HepG2 (cell line): Measurements from ENCODE around the gene CD28. TPM values are rescaled to one million over a fixed set of nuclear protein-coding genes. Genes with fewer than 3 reads are reported as not detected.

ENCODE experiments used
- EP300 ChIP-seq, 3 experiments: sonication (generic) in 1 of 3; formaldehyde crosslinking in 1 of 3; IDR thresholded peaks; 2 replicates each; pipeline versions ENCODE4 v1.5.1 to v1.6.1; 2011 to 2020; ENCODE audit warnings: low read depth in 2 of 3, low read length in 2 of 3, borderline replicate concordance in 1 of 3, improper control_type of control experiment in 1 of 3, mild to moderate bottlenecking in 1 of 3, missing genetic modification reagents in 1 of 3, moderate library complexity in 1 of 3
- HNF4A ChIP-seq: sonication (generic); formaldehyde crosslinking; IDR thresholded peaks from 2 replicates; pipeline ENCODE4 v1.4.0; 2020; ENCODE audit warnings: missing genetic modification reagents
- HNF4G ChIP-seq, 2 experiments: sonication (generic) in 1 of 2; formaldehyde crosslinking in 1 of 2; IDR thresholded peaks; 2 replicates each; pipeline versions ENCODE4 v1.4.0 to v1.6.1; 2011 to 2020; ENCODE audit warnings: borderline replicate concordance in 2 of 2, low read depth in 2 of 2, mild to moderate bottlenecking in 2 of 2, low read length in 1 of 2, missing genetic modification reagents in 1 of 2, moderate library complexity in 1 of 2
- NR2F6 ChIP-seq, 2 experiments: IDR thresholded peaks; 2 replicates each; pipeline ENCODE4 v1.6.1; 2016; ENCODE audit warnings: antibody characterized with exemption in 1 of 2, mild to moderate bottlenecking in 1 of 2
- RARA ChIP-seq: IDR thresholded peaks from 2 replicates; pipeline ENCODE4 v1.6.1; 2016; ENCODE audit warnings: missing genetic modification reagents, missing compliant biosample characterization
- SIX1 ChIP-seq: sonication (generic); formaldehyde crosslinking; IDR thresholded peaks from 2 replicates; pipeline ENCODE4 v1.4.0; 2020; ENCODE audit warnings: missing genetic modification reagents, borderline replicate concordance
- SOX13 ChIP-seq, 3 experiments: fragments of 450-650 bp in 1 of 3; sonication (generic) in 1 of 3; formaldehyde crosslinking in 1 of 3; IDR thresholded peaks in 2 of 3; conservative IDR thresholded peaks in 1 of 3; 2 replicates each; pipeline versions ENCODE4 v1.5.0 to v1.6.1; 2016 to 2020; ENCODE audit warnings: antibody characterized with exemption in 1 of 3, mild to moderate bottlenecking in 1 of 3, missing compliant biosample characterization in 1 of 3, missing genetic modification reagents in 1 of 3, moderate library complexity in 1 of 3
- ZNF543 ChIP-seq: sonication (generic); formaldehyde crosslinking; IDR thresholded peaks from 2 replicates; pipeline ENCODE4 v1.4.0; 2020; ENCODE audit warnings: mild to moderate bottlenecking, missing genetic modification reagents
- ZNF552 ChIP-seq: sonication (generic); formaldehyde crosslinking; IDR thresholded peaks from 2 replicates; pipeline ENCODE4 v1.9.0; 2022; ENCODE audit warnings: missing genetic modification reagents, mild to moderate bottlenecking, borderline replicate concordance
- ZNF672 ChIP-seq: sonication (generic); formaldehyde crosslinking; IDR thresholded peaks from 2 replicates; pipeline ENCODE4 v1.8.1; 2022; ENCODE audit warnings: missing genetic modification reagents
- polyA plus RNA-seq, 8 experiments: library from polyadenylated mRNA; depleted of rRNA in 3 of 8; stranded (reverse) in 7 of 8; unstranded in 1 of 8; fragments of >200 nt; fragmentation: Illumina TruSeq in 4 of 8; extraction: Trizol in 4 of 8; gene quantifications; 2 replicates each; pipeline versions ENCODE4 v1.2.1 to v1.2.3, GENCODE V29; 2011 to 2016; ENCODE audit warnings: low read depth in 4 of 8, missing spikeins in 1 of 8, mixed read lengths in 1 of 8; ENCODE audit not compliant: insufficient read depth in 1 of 8
- total RNA-seq, 5 experiments: library from RNA; depleted of rRNA; stranded (reverse); fragments of >200 nt; fragmentation: Illumina TruSeq; extraction: Trizol; gene quantifications; 2 replicates each; pipeline ENCODE4 v1.2.3, GENCODE V29; 2016; ENCODE audit warnings: low read depth in 1 of 5
- TF ChIP-seq, protein P1 (sequence below): sonication (generic); formaldehyde crosslinking; IDR thresholded peaks from 2 replicates; pipeline ENCODE4 v1.5.0; 2020; ENCODE audit warnings: mild to moderate bottlenecking, missing genetic modification reagents, borderline replicate concordance
- TF ChIP-seq, protein P2 (sequence below): sonication (generic); IDR thresholded peaks from 2 replicates; pipeline ENCODE4 v1.6.1; 2016; ENCODE audit warnings: low read depth, borderline replicate concordance
- TF ChIP-seq, protein P3 (sequence below): sonication (generic); formaldehyde crosslinking; IDR thresholded peaks from 2 replicates; pipeline ENCODE4 v1.8.0; 2022; ENCODE audit warnings: missing genetic modification reagents, mild to moderate bottlenecking, borderline replicate concordance

CD28 gene
- total and polyA plus RNA-seq, 2 of the 13 experiments (the other 11 are each of a cell fraction or from before 2014, with no cell fraction given) = not detected

DNA sequence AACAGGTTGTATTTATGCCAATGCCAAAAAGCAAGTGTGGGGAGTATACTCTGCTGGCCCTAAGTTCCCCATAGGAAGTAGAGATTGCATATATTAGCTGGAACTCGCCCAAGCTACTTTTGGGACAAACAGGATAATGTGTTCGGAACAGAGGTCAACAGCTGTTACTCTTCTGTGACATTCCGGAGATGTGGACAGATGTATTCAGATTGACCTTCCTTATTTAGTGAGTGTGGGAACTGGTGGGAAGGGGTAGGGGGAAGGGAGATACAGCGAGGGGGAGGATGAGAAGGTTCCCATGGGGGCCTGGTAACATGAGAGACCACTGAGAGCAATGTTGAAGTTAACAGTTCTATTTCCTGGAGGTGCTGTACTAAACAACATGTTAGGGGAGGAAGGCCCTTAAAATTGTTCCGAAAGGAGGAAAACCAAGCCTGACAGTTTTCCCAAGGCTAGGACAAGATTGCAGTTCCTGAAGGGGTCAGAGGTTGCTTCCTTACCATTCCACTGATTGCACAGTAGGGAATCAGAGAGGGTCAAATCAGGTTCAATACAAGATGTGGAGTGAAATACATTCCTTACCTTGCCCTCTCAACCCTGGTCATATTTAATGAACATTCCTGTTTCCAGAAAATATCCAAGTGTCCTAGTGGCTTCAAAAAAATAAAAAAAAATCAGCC lies 14.3 kb upstream of the CD28 start (continued):
- TF ChIP-seq, protein P1, sequence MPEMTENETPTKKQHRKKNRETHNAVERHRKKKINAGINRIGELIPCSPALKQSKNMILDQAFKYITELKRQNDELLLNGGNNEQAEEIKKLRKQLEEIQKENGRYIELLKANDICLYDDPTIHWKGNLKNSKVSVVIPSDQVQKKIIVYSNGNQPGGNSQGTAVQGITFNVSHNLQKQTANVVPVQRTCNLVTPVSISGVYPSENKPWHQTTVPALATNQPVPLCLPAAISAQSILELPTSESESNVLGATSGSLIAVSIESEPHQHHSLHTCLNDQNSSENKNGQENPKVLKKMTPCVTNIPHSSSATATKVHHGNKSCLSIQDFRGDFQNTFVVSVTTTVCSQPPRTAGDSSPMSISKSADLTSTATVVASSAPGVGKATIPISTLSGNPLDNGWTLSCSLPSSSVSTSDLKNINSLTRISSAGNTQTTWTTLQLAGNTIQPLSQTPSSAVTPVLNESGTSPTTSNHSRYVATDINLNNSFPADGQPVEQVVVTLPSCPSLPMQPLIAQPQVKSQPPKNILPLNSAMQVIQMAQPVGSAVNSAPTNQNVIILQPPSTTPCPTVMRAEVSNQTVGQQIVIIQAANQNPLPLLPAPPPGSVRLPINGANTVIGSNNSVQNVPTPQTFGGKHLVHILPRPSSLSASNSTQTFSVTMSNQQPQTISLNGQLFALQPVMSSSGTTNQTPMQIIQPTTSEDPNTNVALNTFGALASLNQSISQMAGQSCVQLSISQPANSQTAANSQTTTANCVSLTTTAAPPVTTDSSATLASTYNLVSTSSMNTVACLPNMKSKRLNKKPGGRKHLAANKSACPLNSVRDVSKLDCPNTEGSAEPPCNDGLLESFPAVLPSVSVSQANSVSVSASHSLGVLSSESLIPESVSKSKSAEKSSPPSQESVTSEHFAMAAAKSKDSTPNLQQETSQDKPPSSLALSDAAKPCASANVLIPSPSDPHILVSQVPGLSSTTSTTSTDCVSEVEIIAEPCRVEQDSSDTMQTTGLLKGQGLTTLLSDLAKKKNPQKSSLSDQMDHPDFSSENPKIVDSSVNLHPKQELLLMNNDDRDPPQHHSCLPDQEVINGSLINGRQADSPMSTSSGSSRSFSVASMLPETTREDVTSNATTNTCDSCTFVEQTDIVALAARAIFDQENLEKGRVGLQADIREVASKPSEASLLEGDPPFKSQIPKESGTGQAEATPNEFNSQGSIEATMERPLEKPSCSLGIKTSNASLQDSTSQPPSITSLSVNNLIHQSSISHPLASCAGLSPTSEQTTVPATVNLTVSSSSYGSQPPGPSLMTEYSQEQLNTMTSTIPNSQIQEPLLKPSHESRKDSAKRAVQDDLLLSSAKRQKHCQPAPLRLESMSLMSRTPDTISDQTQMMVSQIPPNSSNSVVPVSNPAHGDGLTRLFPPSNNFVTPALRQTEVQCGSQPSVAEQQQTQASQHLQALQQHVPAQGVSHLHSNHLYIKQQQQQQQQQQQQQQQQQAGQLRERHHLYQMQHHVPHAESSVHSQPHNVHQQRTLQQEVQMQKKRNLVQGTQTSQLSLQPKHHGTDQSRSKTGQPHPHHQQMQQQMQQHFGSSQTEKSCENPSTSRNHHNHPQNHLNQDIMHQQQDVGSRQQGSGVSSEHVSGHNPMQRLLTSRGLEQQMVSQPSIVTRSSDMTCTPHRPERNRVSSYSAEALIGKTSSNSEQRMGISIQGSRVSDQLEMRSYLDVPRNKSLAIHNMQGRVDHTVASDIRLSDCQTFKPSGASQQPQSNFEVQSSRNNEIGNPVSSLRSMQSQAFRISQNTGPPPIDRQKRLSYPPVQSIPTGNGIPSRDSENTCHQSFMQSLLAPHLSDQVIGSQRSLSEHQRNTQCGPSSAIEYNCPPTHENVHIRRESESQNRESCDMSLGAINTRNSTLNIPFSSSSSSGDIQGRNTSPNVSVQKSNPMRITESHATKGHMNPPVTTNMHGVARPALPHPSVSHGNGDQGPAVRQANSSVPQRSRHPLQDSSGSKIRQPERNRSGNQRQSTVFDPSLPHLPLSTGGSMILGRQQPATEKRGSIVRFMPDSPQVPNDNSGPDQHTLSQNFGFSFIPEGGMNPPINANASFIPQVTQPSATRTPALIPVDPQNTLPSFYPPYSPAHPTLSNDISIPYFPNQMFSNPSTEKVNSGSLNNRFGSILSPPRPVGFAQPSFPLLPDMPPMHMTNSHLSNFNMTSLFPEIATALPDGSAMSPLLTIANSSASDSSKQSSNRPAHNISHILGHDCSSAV (CRISPR knock-in tag) = no peak
- no peak for TF ChIP-seq ZNF672
- peak; percentile 49 for TF ChIP-seq NR2F6 (IDR thresholded peaks at IDR 0.05)
- TF ChIP-seq NR2F6 (CRISPR knock-in tag; IDR thresholded peaks at IDR 0.05) = peak; percentile 70
- TF ChIP-seq SOX13 (IDR thresholded peaks at IDR 0.05) = no peak
- 0 out of 4 replicates have a peak, but pooled peaks of 1 of the 2 experiments have one; percentile 13 for TF ChIP-seq SOX13 (CRISPR knock-in tag; conservative IDR thresholded peaks at IDR 0.05 in 1 of 2, IDR thresholded peaks at IDR 0.05 in 1 of 2)
- peak; percentile 49; the same call in 1 of the 2 replicates for TF ChIP-seq HNF4G (IDR thresholded peaks at IDR 0.05; ENCODE audit: borderline replicate concordance, low read depth, low read length)
- TF ChIP-seq HNF4G (CRISPR knock-in tag; IDR thresholded peaks at IDR 0.05; ENCODE audit: borderline replicate concordance, low read depth) = no peak
- TF ChIP-seq ZNF543 = no peak
- TF ChIP-seq HNF4A (CRISPR knock-in tag) = peak; percentile 42
- TF ChIP-seq, protein P2, sequence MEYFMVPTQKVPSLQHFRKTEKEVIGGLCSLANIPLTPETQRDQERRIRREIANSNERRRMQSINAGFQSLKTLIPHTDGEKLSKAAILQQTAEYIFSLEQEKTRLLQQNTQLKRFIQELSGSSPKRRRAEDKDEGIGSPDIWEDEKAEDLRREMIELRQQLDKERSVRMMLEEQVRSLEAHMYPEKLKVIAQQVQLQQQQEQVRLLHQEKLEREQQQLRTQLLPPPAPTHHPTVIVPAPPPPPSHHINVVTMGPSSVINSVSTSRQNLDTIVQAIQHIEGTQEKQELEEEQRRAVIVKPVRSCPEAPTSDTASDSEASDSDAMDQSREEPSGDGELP = peak; percentile 92
- TF ChIP-seq ZNF552 (CRISPR knock-in tag) = no peak
- TF ChIP-seq, protein P3, sequence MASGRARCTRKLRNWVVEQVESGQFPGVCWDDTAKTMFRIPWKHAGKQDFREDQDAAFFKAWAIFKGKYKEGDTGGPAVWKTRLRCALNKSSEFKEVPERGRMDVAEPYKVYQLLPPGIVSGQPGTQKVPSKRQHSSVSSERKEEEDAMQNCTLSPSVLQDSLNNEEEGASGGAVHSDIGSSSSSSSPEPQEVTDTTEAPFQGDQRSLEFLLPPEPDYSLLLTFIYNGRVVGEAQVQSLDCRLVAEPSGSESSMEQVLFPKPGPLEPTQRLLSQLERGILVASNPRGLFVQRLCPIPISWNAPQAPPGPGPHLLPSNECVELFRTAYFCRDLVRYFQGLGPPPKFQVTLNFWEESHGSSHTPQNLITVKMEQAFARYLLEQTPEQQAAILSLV (CRISPR knock-in tag) = no peak
- 0 out of 2 replicates have a peak, but pooled peaks have one; percentile 37 for TF ChIP-seq RARA (CRISPR knock-in tag)
- no peak for TF ChIP-seq SIX1 (CRISPR knock-in tag)
- TF ChIP-seq EP300 (IDR thresholded peaks at IDR 0.05; ENCODE audit: low read depth in 2 of 2, low read length in 2 of 2) = 0 out of 4 replicates have a peak, but pooled peaks of 1 of the 2 experiments have one; percentile 7
- no peak for TF ChIP-seq EP300 (CRISPR knock-in tag; IDR thresholded peaks at IDR 0.05; ENCODE audit: borderline replicate concordance)
